AG04450 (cell line): ENCODE results near the gene SMARCB1. TPM values are rescaled to one million over a fixed set of nuclear protein-coding genes. Genes with fewer than 3 reads are reported as not detected.

Experiments
- CTCF ChIA-PET: fragments of 300-600, 350-600 bp; formaldehyde crosslinking; extraction: SDS; loops from one replicate; lab custom pipeline; 2022; ENCODE audit warnings: antibody characterized with exemption, inconsistent platforms; lab: Charles Lee
- POLR2A ChIA-PET: fragments of 350-600 bp; formaldehyde crosslinking; extraction: SDS; loops from one replicate; lab custom pipeline; 2021; ENCODE audit warnings: antibody characterized with exemption, inconsistent platforms; lab: Yijun Ruan, JAX
- DNase-seq: peaks from one replicate; pipeline ENCODE4 v3.0.0-alpha.2; 2011; ENCODE audit warnings: low read depth, low spot score
- H3K27ac ChIP-seq: one replicate; pipeline ENCODE4 v1.5.1; 2012; ENCODE audit warnings: low read depth, low read length, control low read depth
- H3K27me3 ChIP-seq: one replicate; pipeline ENCODE4 v1.6.0; 2012; ENCODE audit warnings: low read length; ENCODE audit not compliant: control insufficient read depth, insufficient read depth
- H3K4me3 ChIP-seq: 2 replicates; pipeline ENCODE4 v1.5.1; 2011; ENCODE audit warnings: mild to moderate bottlenecking, low read depth, low read length, control low read depth
- H3K9me3 ChIP-seq: 2 replicates; pipeline ENCODE4 v1.5.1; 2012; ENCODE audit warnings: low read length; ENCODE audit not compliant: control insufficient read depth, insufficient read depth
- polyA plus RNA-seq: library from polyadenylated mRNA; depleted of rRNA; stranded (reverse); fragments of >200 nt; gene quantifications from 2 replicates; pipeline ENCODE4 v1.2.3, GENCODE V29; 2011
- TF ChIP-seq, protein P1 (sequence below): IDR thresholded peaks from 2 replicates; pipeline ENCODE4 v1.5.1; 2011; ENCODE audit warnings: low read depth, low read length, control low read depth, inconsistent platforms

The SMARCB1 gene
- polyA plus RNA-seq, 1 experiment: 180 TPM

DNA sequence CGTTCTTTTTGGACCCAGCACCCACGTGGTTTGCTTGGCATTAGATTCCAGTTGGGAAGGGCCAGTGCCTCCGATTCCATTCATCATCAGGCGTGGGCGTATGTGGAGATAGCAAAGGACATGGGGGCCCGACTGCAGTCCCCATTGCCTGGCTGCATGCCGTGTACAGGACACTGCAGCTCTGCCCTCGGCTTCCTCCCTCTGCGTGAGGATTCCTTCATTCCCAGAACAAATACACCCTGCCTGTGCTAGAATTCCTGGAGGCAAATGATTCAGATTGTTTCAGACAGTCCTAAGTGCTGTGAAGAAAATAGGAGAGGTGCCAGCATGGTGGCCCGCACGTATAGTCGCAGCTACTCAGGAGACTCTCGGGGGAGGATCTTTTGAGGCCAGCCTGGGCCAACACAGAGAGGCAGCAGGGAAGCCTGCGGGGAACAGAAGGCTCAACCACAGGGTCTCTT, 36.6 kb downstream of the SMARCB1 start:
- Histone ChIP-seq H3K4me3 (no peak overlapping the region), H3K27ac (no peak overlapping the region), H3K9me3 (peaks cover 4% of the 10 kb centered on the region; the same call in 1 of the 2 replicates), H3K27me3 (no peaks in the 10 kb centered on the region)
- CTCF ChIA-PET: no interaction called here
- POLR2A ChIA-PET: no interaction called here
- TF ChIP-seq, protein P1, sequence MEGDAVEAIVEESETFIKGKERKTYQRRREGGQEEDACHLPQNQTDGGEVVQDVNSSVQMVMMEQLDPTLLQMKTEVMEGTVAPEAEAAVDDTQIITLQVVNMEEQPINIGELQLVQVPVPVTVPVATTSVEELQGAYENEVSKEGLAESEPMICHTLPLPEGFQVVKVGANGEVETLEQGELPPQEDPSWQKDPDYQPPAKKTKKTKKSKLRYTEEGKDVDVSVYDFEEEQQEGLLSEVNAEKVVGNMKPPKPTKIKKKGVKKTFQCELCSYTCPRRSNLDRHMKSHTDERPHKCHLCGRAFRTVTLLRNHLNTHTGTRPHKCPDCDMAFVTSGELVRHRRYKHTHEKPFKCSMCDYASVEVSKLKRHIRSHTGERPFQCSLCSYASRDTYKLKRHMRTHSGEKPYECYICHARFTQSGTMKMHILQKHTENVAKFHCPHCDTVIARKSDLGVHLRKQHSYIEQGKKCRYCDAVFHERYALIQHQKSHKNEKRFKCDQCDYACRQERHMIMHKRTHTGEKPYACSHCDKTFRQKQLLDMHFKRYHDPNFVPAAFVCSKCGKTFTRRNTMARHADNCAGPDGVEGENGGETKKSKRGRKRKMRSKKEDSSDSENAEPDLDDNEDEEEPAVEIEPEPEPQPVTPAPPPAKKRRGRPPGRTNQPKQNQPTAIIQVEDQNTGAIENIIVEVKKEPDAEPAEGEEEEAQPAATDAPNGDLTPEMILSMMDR: no peak
- DNase-seq: no peak

DNA sequence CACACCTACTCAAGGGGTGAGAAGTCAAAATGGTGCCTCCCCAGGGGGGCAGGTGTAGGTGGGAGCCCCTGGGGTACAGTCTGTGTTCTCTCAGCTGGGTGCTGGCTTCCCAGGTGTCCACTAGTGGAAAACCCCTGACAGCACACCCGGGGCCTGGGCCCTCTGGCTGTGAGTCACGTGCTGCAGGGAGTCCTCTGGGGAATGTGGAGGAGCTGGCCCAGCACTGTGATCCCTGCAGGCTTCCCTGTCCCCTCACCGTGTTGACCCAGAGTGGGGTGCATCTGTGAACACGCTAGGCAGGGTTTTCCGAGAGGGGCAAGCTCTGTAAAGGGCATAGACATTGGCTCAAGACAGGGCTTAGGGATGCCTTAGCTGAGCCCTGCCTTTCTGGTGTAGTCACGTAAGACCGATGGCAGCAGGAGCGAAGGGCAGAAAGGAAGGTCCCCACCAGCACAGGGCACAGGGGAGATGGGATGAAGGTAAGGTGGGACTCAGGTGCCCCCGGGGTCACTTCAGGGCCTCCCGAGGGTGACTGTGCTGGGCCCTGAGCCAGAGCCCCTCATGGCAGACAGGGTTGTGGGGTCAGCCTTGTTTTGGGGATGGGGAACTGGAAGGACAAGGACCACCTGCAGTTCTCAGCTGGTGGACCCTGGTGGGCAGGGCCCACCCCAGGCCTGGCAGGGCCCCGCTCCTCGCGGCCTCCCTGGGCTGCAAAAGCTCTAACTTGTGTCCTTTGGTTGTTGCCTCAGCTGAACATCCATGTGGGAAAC, 37.9 kb downstream of the SMARCB1 start:
- no peaks in the 10 kb centered on the region for H3K27me3 ChIP-seq
- H3K27ac ChIP-seq: no peak overlapping the region
- no peak overlapping the region for H3K4me3 ChIP-seq
- DNase-seq: no peak
- TF ChIP-seq, protein P1: no peak
- ChIA-PET POLR2A (no interaction called here), CTCF (interaction anchor here (1.0 kb wide), 1 partner anchor 56 kb away, joined by 4 read pairs; no protein-coding TSS in a partner anchor)
- peaks cover 17% of the 10 kb centered on the region for H3K9me3 ChIP-seq

DNA sequence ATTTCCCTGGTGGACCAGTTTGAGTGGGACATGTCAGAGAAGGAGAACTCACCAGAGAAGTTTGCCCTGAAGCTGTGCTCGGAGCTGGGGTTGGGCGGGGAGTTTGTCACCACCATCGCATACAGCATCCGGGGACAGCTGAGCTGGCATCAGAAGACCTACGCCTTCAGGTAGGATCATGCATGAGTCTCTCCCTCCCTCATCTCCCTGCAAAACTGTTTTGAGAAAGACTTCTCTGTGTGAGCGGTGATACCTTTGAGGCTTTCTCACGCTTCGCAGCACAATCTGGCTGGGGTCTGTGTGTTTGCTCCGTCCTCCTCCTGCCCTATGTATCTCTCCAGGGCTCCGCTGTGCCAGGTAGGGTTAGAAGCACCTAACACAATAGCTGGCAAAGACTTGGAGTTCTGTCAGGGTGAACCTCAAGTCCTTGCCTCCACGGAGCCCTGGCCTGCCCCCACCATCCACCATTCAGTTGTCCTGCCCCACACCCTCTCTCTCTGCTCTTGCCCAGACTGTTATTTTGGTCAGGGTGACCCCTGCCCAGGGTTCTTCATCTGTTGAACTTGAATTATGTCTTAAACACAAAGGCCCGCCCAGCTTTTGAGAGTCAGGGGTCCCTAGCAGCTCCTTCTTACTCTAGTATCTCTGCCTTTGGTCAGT, 38.6 kb downstream of the SMARCB1 start:
- H3K27me3 ChIP-seq: no peaks in the 10 kb centered on the region
- ChIA-PET POLR2A (no interaction called here), CTCF (interaction anchor here (1.1 kb wide), 1 partner anchor 24 kb away, joined by 4 read pairs; no protein-coding TSS in a partner anchor)
- H3K27ac ChIP-seq: peak overlapping the region; percentile 21
- TF ChIP-seq, protein P1: no peak
- no peak overlapping the region for H3K4me3 ChIP-seq
- no peak for DNase-seq
- peaks cover 18% of the 10 kb centered on the region for H3K9me3 ChIP-seq

DNA sequence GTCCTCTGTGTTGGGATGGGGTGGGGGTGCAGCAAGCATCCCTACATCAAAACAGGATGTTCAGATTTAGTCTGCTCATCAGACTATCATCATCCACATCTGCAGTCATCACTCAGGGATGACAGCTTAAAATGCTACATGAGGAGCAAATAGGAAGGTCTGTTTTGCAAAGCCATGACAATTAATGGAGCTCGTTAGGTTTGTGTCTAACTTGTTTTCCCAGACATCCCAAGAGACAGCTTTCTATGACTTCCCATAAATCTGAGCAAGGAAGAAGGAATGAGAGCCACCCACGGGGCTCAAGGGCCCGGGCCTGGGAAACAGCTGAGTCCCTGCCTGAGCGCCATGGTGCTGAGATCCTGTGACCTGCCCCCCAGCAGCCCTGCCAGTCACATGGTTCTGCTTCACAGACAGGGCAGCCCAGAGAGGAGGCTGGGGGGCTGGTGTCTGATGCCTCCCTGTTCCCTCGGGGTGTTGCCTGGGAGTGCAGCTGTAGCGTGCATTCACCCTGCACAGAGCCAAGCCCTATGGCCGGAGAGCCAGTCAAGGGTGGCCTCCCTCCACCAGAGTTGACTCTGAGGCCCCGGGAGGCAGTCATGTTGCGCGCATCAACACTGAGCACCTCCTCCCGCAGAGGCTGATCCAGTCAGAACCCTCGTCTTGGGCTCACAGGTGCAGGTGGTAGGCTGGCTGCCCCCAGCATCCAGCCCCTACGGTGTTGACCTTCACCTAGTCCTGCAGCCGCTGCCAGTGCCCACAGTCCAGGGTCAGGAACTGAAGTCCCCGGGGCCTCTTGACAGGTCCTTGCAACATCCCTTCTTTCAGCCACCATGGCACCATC, 40.0 kb downstream of the SMARCB1 start:
- no peak for DNase-seq
- Histone ChIP-seq H3K27ac (no peak overlapping the region), H3K4me3 (no peak overlapping the region), H3K27me3 (no peaks in the 10 kb centered on the region), H3K9me3 (peaks cover 18% of the 10 kb centered on the region)
- ChIA-PET POLR2A (no interaction called here), CTCF (interaction anchor here (1.1 kb wide), 2 partner anchors 23 to 68 kb away, joined by 3 to 4 read pairs; partner anchors contain the start of gene MIF)
- TF ChIP-seq, protein P1: no peak
